ENCODE data around the gene WDR64. TPM values are rescaled to one million over a fixed set of nuclear protein-coding genes. Genes with fewer than 3 reads are reported as not detected.

The WDR64 gene
- total RNA-seq, 6 experiments from 2014 or later: not detected

DNA sequence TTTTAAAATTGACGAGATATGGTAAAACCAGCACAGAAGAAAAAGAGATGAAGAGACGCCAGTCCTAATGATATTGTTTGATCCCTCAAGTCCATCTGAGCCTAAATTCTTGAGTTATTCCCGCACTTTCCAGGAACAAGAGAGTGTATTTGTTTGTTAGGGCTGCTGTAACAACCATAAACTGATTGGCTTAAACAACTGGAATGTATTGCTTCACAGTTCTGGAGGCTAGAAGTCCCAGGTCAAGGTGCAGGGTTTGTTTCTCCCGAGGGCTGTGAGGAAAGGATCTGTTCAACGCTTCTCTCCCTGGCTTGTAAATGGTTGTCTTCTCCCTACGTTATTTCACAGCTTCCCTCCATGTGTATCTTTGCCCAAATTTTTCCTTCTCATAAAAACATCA is 188.1 kb downstream of the WDR64 start:
- no peak for DNase-seq
- TF ChIP-seq, protein P1, sequence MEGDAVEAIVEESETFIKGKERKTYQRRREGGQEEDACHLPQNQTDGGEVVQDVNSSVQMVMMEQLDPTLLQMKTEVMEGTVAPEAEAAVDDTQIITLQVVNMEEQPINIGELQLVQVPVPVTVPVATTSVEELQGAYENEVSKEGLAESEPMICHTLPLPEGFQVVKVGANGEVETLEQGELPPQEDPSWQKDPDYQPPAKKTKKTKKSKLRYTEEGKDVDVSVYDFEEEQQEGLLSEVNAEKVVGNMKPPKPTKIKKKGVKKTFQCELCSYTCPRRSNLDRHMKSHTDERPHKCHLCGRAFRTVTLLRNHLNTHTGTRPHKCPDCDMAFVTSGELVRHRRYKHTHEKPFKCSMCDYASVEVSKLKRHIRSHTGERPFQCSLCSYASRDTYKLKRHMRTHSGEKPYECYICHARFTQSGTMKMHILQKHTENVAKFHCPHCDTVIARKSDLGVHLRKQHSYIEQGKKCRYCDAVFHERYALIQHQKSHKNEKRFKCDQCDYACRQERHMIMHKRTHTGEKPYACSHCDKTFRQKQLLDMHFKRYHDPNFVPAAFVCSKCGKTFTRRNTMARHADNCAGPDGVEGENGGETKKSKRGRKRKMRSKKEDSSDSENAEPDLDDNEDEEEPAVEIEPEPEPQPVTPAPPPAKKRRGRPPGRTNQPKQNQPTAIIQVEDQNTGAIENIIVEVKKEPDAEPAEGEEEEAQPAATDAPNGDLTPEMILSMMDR (IDR thresholded peaks at IDR 0.05): no peak
- Mint-ChIP-seq H3K4me1 (ENCODE audit: low read depth) (peaks cover 64% of the 10 kb centered on the region), H3K4me3 (no peak overlapping the region), H3K9me3 (no peaks in the 10 kb centered on the region), H3K36me3 (ENCODE audit: low read depth) (no peaks in the 10 kb centered on the region), H3K27me3 (ENCODE audit: insufficient read depth) (no peaks in the 10 kb centered on the region), H3K27ac (no peak overlapping the region)

DNA sequence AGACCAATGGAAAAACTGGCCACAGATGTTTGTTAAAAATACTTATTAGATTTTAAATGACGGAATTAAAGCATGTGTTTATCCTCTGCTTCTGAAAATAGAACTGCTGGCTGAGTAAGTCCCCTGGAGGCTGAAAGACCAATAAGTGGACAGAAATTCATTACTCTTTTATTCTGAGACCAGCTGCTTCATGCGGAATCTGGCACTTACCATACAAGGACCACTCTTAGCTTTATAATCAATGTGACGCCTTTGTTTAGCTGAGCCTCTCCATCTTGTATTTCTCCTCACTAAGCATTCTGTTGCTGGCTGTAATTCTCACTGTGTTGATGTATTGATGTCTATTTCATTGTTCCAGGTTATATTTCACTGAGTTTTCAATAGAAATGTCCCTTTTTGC is 189.6 kb downstream of the WDR64 start:
- H3K4me3 Mint-ChIP-seq: no peak overlapping the region
- H3K9me3 Mint-ChIP-seq: no peaks in the 10 kb centered on the region
- H3K27ac Mint-ChIP-seq: peak overlapping the region; percentile 79; the same call in 1 of the 2 replicates
- TF ChIP-seq, protein P1 (IDR thresholded peaks at IDR 0.05): no peak
- H3K4me1 Mint-ChIP-seq (ENCODE audit: low read depth): peaks cover 58% of the 10 kb centered on the region
- H3K36me3 Mint-ChIP-seq (ENCODE audit: low read depth): no peaks in the 10 kb centered on the region
- H3K27me3 Mint-ChIP-seq (ENCODE audit: insufficient read depth): no peaks in the 10 kb centered on the region
- DNase-seq: no peak

DNA sequence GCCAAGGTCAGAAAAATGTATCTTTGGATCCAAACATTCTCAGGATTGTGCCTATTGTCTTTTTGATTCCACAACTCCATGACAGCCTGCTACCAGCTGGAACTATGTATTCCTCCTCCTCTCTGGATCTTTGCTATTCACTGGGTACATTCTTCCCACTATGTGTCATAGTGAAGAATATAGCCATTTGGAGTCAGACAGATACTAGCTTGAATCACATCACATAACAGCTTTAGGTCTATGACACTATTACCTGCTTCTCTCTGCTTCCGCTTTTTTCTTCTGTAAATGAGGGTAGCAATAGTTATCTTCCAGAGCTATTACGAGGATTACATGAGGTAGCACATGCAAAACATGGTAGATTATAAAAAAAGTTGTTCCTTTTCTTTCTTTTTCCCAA is 190.5 kb downstream of the WDR64 start:
- Mint-ChIP-seq H3K4me1 (ENCODE audit: low read depth) (peaks cover 58% of the 10 kb centered on the region), H3K36me3 (ENCODE audit: low read depth) (no peaks in the 10 kb centered on the region), H3K9me3 (no peaks in the 10 kb centered on the region), H3K27me3 (ENCODE audit: insufficient read depth) (0 out of 2 replicates have a peak, but pooled peaks cover 3% of the 10 kb centered on the region), H3K27ac (peak overlapping the region; percentile 79), H3K4me3 (peak overlapping the region; percentile 19)
- DNase-seq: peak; percentile 72
- TF ChIP-seq, protein P1 (IDR thresholded peaks at IDR 0.05): no peak

DNA sequence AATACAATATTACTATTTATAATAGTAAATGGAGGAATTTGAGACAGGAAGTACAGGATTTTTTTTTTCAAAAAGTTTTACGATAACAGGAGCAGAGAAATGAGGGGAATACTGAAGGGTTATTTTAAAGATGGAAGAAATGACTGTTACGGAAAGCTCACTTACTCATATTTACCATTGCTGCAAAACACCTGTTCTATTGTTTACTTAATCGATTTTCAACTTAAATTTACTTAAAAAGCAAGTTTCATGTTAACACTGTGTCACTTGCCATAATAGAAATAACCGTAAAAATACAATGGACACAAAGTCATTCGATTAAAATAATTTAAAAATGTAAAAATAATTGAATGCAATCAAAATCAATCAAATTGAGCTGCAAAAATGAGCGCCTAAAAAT is 192.5 kb downstream of the WDR64 start:
- TF ChIP-seq, protein P1 (IDR thresholded peaks at IDR 0.05): no peak
- H3K4me1 Mint-ChIP-seq (ENCODE audit: low read depth): peaks cover 54% of the 10 kb centered on the region

DNA sequence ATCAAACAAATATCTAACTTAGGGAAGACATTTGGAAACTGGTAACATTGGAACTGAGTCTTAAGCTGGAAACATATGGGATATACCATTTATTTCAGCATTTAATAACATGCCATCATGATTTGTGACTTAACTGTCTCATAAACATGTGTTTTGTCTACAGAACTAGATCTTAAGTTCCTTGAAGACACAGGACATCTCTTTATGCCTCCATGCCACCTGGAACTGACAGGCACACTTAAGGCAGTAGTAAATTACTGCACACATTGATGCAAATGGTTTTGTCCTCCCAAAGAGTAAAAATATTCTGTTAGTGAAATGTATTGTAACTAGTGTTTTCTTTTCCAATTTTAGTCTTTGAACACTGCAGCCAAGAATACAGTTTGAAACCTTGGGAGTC is 194.3 kb downstream of the WDR64 start:
- H3K36me3 Mint-ChIP-seq (ENCODE audit: low read depth): no peaks in the 10 kb centered on the region; the same call in 1 of the 2 replicates
- H3K4me3 Mint-ChIP-seq: no peak overlapping the region
- H3K27me3 Mint-ChIP-seq (ENCODE audit: insufficient read depth): peaks cover 6% of the 10 kb centered on the region; the same call in 1 of the 2 replicates
- TF ChIP-seq, protein P1 (IDR thresholded peaks at IDR 0.05): no peak
- H3K4me1 Mint-ChIP-seq (ENCODE audit: low read depth): peaks cover 51% of the 10 kb centered on the region
- H3K9me3 Mint-ChIP-seq: no peaks in the 10 kb centered on the region
- H3K27ac Mint-ChIP-seq: no peak overlapping the region
- no peak for DNase-seq

More for the DNA sequence above, 192.5 kb downstream of the WDR64 start:
- Mint-ChIP-seq H3K9me3 (no peaks in the 10 kb centered on the region), H3K36me3 (ENCODE audit: low read depth) (no peaks in the 10 kb centered on the region; the same call in 1 of the 2 replicates), H3K27ac (no peak overlapping the region), H3K4me3 (no peak overlapping the region), H3K27me3 (ENCODE audit: insufficient read depth) (peaks cover 6% of the 10 kb centered on the region; the same call in 1 of the 2 replicates)
- DNase-seq: no peak

Data from HFFc6 (cell line).